ENCODE measurements around the gene GAK.

DNA sequence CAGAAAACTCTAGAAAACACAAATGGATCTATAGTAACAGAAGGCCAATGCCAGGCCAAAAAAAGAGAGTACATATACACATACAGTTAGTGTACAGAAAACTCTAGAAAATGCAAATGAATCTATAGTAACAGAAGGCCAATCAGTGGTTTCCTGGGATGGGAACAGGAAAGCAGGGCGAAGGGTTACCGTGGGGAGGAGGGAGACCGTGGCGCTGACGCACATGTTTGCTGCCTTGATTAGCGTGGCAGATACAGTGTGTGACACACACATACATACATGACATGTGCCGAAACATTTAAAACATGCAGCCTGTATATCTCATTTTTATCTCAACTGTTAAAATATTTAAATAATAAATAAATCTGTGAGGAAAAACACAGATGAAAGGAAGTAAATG lies 14.7 kb downstream of the GAK start:
- TF ChIP-seq, protein P1, sequence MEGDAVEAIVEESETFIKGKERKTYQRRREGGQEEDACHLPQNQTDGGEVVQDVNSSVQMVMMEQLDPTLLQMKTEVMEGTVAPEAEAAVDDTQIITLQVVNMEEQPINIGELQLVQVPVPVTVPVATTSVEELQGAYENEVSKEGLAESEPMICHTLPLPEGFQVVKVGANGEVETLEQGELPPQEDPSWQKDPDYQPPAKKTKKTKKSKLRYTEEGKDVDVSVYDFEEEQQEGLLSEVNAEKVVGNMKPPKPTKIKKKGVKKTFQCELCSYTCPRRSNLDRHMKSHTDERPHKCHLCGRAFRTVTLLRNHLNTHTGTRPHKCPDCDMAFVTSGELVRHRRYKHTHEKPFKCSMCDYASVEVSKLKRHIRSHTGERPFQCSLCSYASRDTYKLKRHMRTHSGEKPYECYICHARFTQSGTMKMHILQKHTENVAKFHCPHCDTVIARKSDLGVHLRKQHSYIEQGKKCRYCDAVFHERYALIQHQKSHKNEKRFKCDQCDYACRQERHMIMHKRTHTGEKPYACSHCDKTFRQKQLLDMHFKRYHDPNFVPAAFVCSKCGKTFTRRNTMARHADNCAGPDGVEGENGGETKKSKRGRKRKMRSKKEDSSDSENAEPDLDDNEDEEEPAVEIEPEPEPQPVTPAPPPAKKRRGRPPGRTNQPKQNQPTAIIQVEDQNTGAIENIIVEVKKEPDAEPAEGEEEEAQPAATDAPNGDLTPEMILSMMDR (IDR thresholded peaks at IDR 0.05): no peak
- no peak for TF ChIP-seq POLR2AphosphoS5 (IDR thresholded peaks at IDR 0.05)

All from transverse colon (tissue), 4 donors.